Raji (cell line): ENCODE data around the gene GNG2.

Experiments
- POLR2A ChIP-seq: IDR thresholded peaks from 2 replicates; pipeline ENCODE4 v1.6.1; 2011; ENCODE audit warnings: low read depth, low read length, control low read depth; ENCODE audit not compliant: insufficient read depth

Gene GNG2

GRCh38 chr14:51860164-51860824, at the start of gene GNG2:
TSS of gene GNG2 (plus strand) at chr14:51860612. CDS start at chr14:51950679, 90,067 bp downstream.
- TF ChIP-seq POLR2A = peak; percentile 85

GRCh38 chr14:51811706-51812105, 48.7 kb upstream of the GNG2 start:
- TF ChIP-seq POLR2A = no peak

- TF ChIP-seq POLR2A = no peak
These were observed 44.4 kb upstream of the GNG2 start for GRCh38 chr14:51816031-51816430.

GRCh38 chr14:51817326-51817725, 43.1 kb upstream of the GNG2 start:
- TF ChIP-seq POLR2A = no peak

GRCh38 chr14:51818748-51819380, 41.5 kb upstream of the GNG2 start:
- TF ChIP-seq POLR2A = no peak

GRCh38 chr14:51821822-51822221, 38.6 kb upstream of the GNG2 start:
- TF ChIP-seq POLR2A = no peak

GRCh38 chr14:51822499-51822898, 37.9 kb upstream of the GNG2 start:
- TF ChIP-seq POLR2A = no peak

- no peak for TF ChIP-seq POLR2A
These were observed 36.7 kb upstream of the GNG2 start for GRCh38 chr14:51823706-51824105.

- no peak for TF ChIP-seq POLR2A
These were observed 36.2 kb upstream of the GNG2 start for GRCh38 chr14:51824191-51824590.

GRCh38 chr14:51825926-51826325, 34.5 kb upstream of the GNG2 start:
- no peak for TF ChIP-seq POLR2A

- TF ChIP-seq POLR2A = no peak
These were observed 32.2 kb upstream of the GNG2 start for GRCh38 chr14:51828017-51828797.

- no peak for TF ChIP-seq POLR2A
These were observed 26.2 kb upstream of the GNG2 start for GRCh38 chr14:51834240-51834639.

GRCh38 chr14:51836417-51836816, 24.0 kb upstream of the GNG2 start:
- TF ChIP-seq POLR2A = no peak

- no peak for TF ChIP-seq POLR2A
These were observed 16.1 kb upstream of the GNG2 start for GRCh38 chr14:51844081-51844881.

GRCh38 chr14:51845811-51846210, 14.6 kb upstream of the GNG2 start:
- no peak for TF ChIP-seq POLR2A
